Fibroblast of lung (primary cell): ENCODE measurements around the gene ZNF644. TPM values are rescaled to one million over a fixed set of nuclear protein-coding genes. Genes with fewer than 3 reads are reported as not detected.

ENCODE experiments used
- DNase-seq, 2 donors: peaks; one replicate each; pipeline versions ENCODE4 v3.0.0 to v3.0.0-alpha.2; 2010; ENCODE audit warnings: low read depth in 2 of 2
- H2AFZ ChIP-seq: 2 replicates; pipeline ENCODE4 v1.5.1; 2012; ENCODE audit warnings: low read length, control low read depth, inconsistent platforms
- H3K27ac ChIP-seq: 2 replicates; pipeline ENCODE4 v1.5.1; 2011; ENCODE audit warnings: low read length, control low read depth; ENCODE audit not compliant: insufficient read depth
- H3K27me3 ChIP-seq: 2 replicates; pipeline ENCODE4 v1.5.1; 2011; ENCODE audit warnings: mild to moderate bottlenecking, low read length; ENCODE audit not compliant: control insufficient read depth, insufficient read depth
- H3K36me3 ChIP-seq: 2 replicates; pipeline ENCODE4 v1.5.1; 2011; ENCODE audit warnings: low read length; ENCODE audit not compliant: control insufficient read depth, insufficient read depth
- H3K4me1 ChIP-seq: 2 replicates; pipeline ENCODE4 v1.5.1; 2011; ENCODE audit warnings: low read length; ENCODE audit not compliant: control insufficient read depth, insufficient read depth; ENCODE audit errors: extremely low read depth
- H3K4me2 ChIP-seq: 2 replicates; pipeline ENCODE4 v1.5.1; 2011; ENCODE audit warnings: low read length, control low read depth; ENCODE audit not compliant: insufficient read depth; ENCODE audit errors: extremely low read depth
- H3K4me3 ChIP-seq, 4 experiments: fragments of 200-600 bp in 1 of 4; sonication (generic) in 1 of 4; replicated peaks in 1 of 4; 2 replicates each; pipeline ENCODE4 v1.5.1; 2011 to 2016; ENCODE audit warnings: low read length in 4 of 4, low read depth in 3 of 4, mild to moderate bottlenecking in 3 of 4, control low read depth in 2 of 4, inconsistent platforms in 1 of 4, mixed read lengths in 1 of 4; ENCODE audit not compliant: insufficient read depth in 1 of 4; ENCODE audit errors: control extremely low read depth in 1 of 4
- H3K79me2 ChIP-seq: 2 replicates; pipeline ENCODE4 v1.5.1; 2012; ENCODE audit warnings: mild to moderate bottlenecking, low read length, inconsistent platforms; ENCODE audit not compliant: control insufficient read depth, insufficient read depth
- H3K9ac ChIP-seq: 2 replicates; pipeline ENCODE4 v1.5.1; 2011; ENCODE audit warnings: mild to moderate bottlenecking, low read length, control low read depth; ENCODE audit not compliant: insufficient read depth
- H3K9me3 ChIP-seq: 2 replicates; pipeline ENCODE4 v1.5.1; 2012; ENCODE audit warnings: low read depth, low read length; ENCODE audit not compliant: control insufficient read depth, insufficient read depth
- H4K20me1 ChIP-seq: 2 replicates; pipeline ENCODE4 v1.5.1; 2011; ENCODE audit warnings: low read length; ENCODE audit not compliant: control insufficient read depth, insufficient read depth; ENCODE audit errors: extremely low read depth
- EZH2 ChIP-seq: IDR thresholded peaks from 2 replicates; pipeline ENCODE4 v1.5.1; 2012; ENCODE audit warnings: low read length, control low read depth, mild to moderate bottlenecking; ENCODE audit errors: missing control alignments
- polyA plus RNA-seq, 2 donors: library from polyadenylated mRNA; depleted of rRNA in 1 of 2; stranded (reverse) in 1 of 2; unstranded in 1 of 2; fragments of >200 nt; gene quantifications; 2 replicates each; pipeline ENCODE4 v1.2.1, GENCODE V29; 2011 to 2012; ENCODE audit warnings: missing spikeins in 1 of 2
- total RNA-seq: library from RNA; depleted of rRNA; stranded (reverse); fragments of >200 nt; gene quantifications from 2 replicates; pipeline ENCODE4 v1.2.1, GENCODE V29; 2014
- TF ChIP-seq, protein P1 (sequence below), 2 donors: IDR thresholded peaks in 1 of 2; conservative IDR thresholded peaks in 1 of 2; 1 replicate in 1 of 2; 2 replicates in 1 of 2; pipeline ENCODE4 v1.5.1; 2011 to 2012; ENCODE audit warnings: low read length in 2 of 2, control low read depth in 1 of 2, inconsistent platforms in 1 of 2, low read depth in 1 of 2, mild to moderate bottlenecking in 1 of 2

Gene ZNF644
- total and polyA plus RNA-seq, 2 donors (not counting 1 experiment from before 2014, with no cell fraction given) = 25.6 to 56.8 TPM

DNA sequence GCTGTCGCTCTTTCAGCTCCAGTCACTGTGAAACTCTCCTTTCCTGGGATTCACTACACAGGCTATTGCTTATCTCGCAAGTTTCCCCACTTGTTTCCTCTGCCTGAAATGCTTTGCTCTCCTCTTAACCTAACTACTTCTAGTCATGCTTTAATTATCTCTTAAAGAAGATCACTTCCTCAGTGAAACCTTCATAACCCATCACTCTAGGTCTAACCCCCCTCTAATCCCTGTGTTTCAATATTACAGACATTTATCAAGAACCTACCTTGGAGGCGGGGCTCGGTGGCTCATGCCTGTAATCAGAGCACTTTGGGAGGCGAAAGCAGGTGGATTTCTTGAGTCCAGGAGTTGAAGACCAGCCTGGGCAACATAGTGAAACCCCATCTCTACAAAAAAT lies 16.7 kb upstream of the ZNF644 start:
- Histone ChIP-seq H3K36me3 (no peaks in the 10 kb centered on the region), H3K4me1 (no peaks in the 10 kb centered on the region), H3K27me3 (no peaks in the 10 kb centered on the region), H3K4me2 (no peak overlapping the region), H3K9ac (no peak overlapping the region), H3K9me3 (no peaks in the 10 kb centered on the region), H2AFZ (no peak overlapping the region), H3K4me3 (no peak overlapping the region), H3K27ac (no peak overlapping the region), H3K79me2 (no peaks in the 10 kb centered on the region), H4K20me1 (no peaks in the 10 kb centered on the region)
- DNase-seq = no peak
- TF ChIP-seq, protein P1, sequence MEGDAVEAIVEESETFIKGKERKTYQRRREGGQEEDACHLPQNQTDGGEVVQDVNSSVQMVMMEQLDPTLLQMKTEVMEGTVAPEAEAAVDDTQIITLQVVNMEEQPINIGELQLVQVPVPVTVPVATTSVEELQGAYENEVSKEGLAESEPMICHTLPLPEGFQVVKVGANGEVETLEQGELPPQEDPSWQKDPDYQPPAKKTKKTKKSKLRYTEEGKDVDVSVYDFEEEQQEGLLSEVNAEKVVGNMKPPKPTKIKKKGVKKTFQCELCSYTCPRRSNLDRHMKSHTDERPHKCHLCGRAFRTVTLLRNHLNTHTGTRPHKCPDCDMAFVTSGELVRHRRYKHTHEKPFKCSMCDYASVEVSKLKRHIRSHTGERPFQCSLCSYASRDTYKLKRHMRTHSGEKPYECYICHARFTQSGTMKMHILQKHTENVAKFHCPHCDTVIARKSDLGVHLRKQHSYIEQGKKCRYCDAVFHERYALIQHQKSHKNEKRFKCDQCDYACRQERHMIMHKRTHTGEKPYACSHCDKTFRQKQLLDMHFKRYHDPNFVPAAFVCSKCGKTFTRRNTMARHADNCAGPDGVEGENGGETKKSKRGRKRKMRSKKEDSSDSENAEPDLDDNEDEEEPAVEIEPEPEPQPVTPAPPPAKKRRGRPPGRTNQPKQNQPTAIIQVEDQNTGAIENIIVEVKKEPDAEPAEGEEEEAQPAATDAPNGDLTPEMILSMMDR (conservative IDR thresholded peaks at IDR 0.05 in 1 of 2, IDR thresholded peaks at IDR 0.05 in 1 of 2; ENCODE audit: low read depth in 1 of 2, low read length in 2 of 2) = no peak
- TF ChIP-seq EZH2 = no peak

DNA sequence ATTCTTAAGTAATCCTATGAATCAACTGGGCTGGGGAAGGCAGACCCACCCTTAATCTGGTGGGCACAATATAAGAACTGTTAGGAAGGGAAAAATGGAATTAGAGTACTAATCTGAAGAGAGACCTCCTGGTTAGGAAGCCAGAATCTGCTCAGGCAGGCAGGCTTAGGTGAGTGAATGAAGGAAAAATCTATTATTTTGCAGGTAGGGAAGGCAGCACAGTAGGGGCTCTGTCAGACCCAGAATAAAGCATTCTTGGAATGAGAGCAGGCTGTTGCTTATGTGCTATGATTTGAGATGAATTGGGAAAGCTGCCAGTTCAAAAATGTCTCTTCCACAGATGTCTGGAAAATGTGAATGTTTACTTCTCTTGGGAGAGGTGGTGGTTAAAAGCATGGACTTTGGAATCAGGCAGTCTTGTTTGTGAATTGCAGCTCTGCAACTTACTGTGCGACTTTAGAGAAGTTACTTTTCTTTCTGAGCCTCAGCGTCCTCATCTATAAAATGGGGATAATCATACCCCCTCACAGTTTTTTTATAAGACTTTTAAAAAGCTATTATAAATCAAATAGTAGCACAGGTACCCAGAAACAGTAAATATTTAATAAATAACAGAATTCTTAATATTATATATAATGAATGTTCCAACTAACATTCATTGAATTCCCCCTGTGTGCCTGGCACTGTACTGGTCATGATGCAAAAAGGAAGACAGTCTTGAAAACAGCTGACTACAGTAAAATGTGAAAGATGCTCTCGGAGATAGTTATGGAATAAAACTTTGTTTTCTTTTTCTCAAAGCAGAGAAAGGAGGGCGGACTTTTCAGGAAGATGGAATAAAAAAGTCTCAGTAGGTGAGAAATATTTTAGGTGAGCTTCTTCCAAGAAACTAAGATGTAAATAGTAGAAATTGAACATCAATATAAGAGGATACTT lies 15.3 kb upstream of the ZNF644 start:
- H4K20me1 ChIP-seq = no peaks in the 10 kb centered on the region
- no peak overlapping the region for H2AFZ ChIP-seq
- no peaks in the 10 kb centered on the region for H3K27me3 ChIP-seq
- no peak for TF ChIP-seq EZH2
- TF ChIP-seq, protein P1 (conservative IDR thresholded peaks at IDR 0.05 in 1 of 2, IDR thresholded peaks at IDR 0.05 in 1 of 2; ENCODE audit: low read depth in 1 of 2, low read length in 2 of 2) = no peak
- no peaks in the 10 kb centered on the region for H3K79me2 ChIP-seq
- no peaks in the 10 kb centered on the region for H3K9me3 ChIP-seq
- H3K9ac ChIP-seq = no peak overlapping the region
- no peak overlapping the region for H3K27ac ChIP-seq
- peak in 1 of 2 donors; percentile 2 for DNase-seq
- H3K4me2 ChIP-seq = no peak overlapping the region
- H3K4me1 ChIP-seq = no peaks in the 10 kb centered on the region
- no peaks in the 10 kb centered on the region for H3K36me3 ChIP-seq
- no peak overlapping the region for H3K4me3 ChIP-seq

DNA sequence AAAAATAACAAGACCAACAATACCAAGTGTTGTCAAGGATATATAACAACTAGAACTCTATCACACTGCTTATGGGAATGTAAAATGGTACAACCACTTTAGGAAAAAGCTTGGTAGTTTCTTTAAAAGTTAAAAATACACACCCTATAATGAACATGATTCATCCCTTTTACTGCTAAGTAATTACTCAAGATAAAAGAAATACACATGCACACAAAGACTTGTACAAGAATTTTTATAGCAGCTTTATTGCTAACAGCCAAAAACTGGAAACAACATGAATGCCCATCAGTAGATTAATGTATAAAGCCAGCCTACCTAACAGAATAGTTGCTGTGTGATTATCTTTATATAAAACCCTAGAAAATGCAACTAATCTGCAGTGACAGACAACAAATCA lies 10.5 kb upstream of the ZNF644 start:
- H3K36me3 ChIP-seq = no peaks in the 10 kb centered on the region

More for the DNA sequence above, 10.5 kb upstream of the ZNF644 start:
- H2AFZ ChIP-seq = no peak overlapping the region
- no peak overlapping the region for H3K9ac ChIP-seq
- no peaks in the 10 kb centered on the region for H3K4me1 ChIP-seq
- no peak overlapping the region for H3K4me2 ChIP-seq
- no peak for TF ChIP-seq EZH2
- H3K79me2 ChIP-seq = no peaks in the 10 kb centered on the region
- no peak overlapping the region for H3K27ac ChIP-seq
- no peaks in the 10 kb centered on the region for H3K27me3 ChIP-seq
- H3K4me3 ChIP-seq = no peak overlapping the region
- no peaks in the 10 kb centered on the region for H3K9me3 ChIP-seq
- no peaks in the 10 kb centered on the region for H4K20me1 ChIP-seq
- DNase-seq = no peak
